Body of pancreas (tissue), 4 donors: ENCODE results near the gene TMPRSS9. TPM values are rescaled to one million over a fixed set of nuclear protein-coding genes. Genes with fewer than 3 reads are reported as not detected.
"Not testable (repeated sequence)": the region's sequence is repeated elsewhere in the genome, so short reads cannot be mapped to it uniquely, and the experiment has no call there.

ENCODE experiments used
- ATAC-seq: fragments of 150-250 bp; one replicate; pipeline ENCODE4 v1.9.1; 2016
- DNase-seq, 4 donors: peaks; one replicate each; pipeline ENCODE4 v3.0.0-alpha.2; 2019
- H3K27ac ChIP-seq, 4 donors: fragments of 200-600 bp; sonication (generic); 1 replicate in 3 of 4; 2 replicates in 1 of 4; pipeline versions ENCODE4 v1.5.1 to v1.6.1; 2016 to 2019; ENCODE audit warnings: mild to moderate bottlenecking in 1 of 4, mixed read lengths in 1 of 4, moderate library complexity in 1 of 4
- H3K27me3 ChIP-seq, 2 donors: fragments of 200-600 bp; sonication (generic); one replicate each; pipeline ENCODE4 v1.6.0; 2016; ENCODE audit warnings: mild to moderate bottlenecking in 1 of 2
- H3K36me3 ChIP-seq, 2 donors: fragments of 200-600 bp; sonication (generic); replicated peaks in 1 of 2; 2 replicates each; pipeline ENCODE4 v1.5.1; 2016; ENCODE audit warnings: low read depth in 2 of 2; ENCODE audit not compliant: insufficient read depth in 1 of 2
- H3K4me1 ChIP-seq: fragments of 200-600 bp; sonication (generic); one replicate; pipeline ENCODE4 v1.6.0; 2016
- H3K4me3 ChIP-seq, 2 donors: fragments of 200-600 bp; sonication (generic); 1 replicate in 1 of 2; 2 replicates in 1 of 2; pipeline ENCODE4 v1.5.1; 2016 to 2019
- H3K9me3 ChIP-seq, 3 donors: fragments of 200-600 bp; sonication (generic); 1 replicate in 2 of 3; 2 replicates in 1 of 3; pipeline ENCODE4 v1.5.1; 2016
- POLR2A ChIP-seq, 3 donors: fragments of 450-650 bp; IDR thresholded peaks; one replicate each; pipeline ENCODE4 v1.6.1; 2016; ENCODE audit warnings: antibody characterized with exemption in 3 of 3, mild to moderate bottlenecking in 2 of 3
- WGBS, 2 donors: methylation state at CpG; one replicate each; pipeline ENCODE4 v1.1.5; 2017; 5-methylcytosine and 5-hydroxymethylcytosine counted together
- intact Hi-C: fragments of 100-400 bp; cut with DNase I; formaldehyde crosslinking; loops from one replicate; pipeline ENCODE4 v1.15.1; 2023
- total RNA-seq, 2 donors: library from RNA; depleted of rRNA; stranded (reverse); fragments of >200 nt; gene quantifications; one replicate each; pipeline ENCODE4 v1.1.0, GENCODE V29; 2016
- TF ChIP-seq, protein P1 (sequence below), 7 experiments: fragments of 450-650 bp in 4 of 7; fragments of 200-600 bp in 3 of 7; sonication (generic) in 3 of 7; IDR thresholded peaks; one replicate each; pipeline ENCODE4 v1.5.1; 2016 to 2019; ENCODE audit warnings: antibody characterized with exemption in 7 of 7

Gene TMPRSS9
- total RNA-seq, 2 donors from 2014 or later: not detected

DNA sequence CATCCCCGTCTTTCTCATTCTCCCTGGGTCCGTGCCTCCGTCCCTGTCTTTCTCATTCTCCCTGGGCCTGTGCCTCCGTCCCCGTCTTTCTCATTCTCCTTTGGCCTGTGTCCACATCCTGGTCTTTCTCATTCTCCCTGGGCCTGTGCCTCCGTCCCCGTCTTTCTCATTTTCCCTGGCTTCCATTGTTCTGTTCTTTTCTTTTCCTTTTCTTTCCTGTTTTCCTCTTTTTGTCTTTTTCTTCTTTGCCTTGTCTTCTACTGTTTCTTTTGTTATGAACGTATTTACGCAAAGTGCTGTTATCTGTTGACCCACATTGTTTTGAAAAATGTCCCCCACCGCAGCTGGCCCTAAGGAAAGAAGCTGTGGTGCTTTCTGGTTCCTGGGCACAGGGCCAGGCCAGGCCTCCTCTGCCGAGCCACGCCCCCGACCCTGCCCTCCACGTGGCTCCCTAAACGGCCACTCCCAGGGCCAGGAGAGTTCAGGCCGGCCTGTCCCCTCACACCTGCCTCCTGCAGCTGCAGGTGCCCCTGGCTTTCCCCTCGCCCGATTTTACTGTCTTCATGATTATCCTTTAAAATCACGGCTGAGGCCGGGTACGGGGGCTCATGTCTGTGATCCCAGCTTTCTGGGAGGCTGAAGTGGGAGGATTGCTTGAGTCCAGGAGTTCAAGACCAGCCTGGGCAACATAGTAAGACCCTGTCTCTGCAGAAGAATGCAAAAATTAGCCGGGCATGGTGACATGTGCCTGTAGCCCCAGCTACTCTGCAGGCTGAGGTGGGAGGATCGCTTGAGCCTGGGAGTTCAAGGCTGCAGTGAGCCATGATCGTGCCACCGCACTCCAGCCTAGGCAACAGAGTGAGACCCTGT is 14.0 kb upstream of the TMPRSS9 start:
- no peaks in the 10 kb centered on the region for H3K4me1 ChIP-seq
- intact Hi-C loops: no loop called here
- no peaks in the 10 kb centered on the region for H3K9me3 ChIP-seq
- no peak overlapping the region for H3K27ac ChIP-seq
- H3K36me3 ChIP-seq: peaks cover 0 to 8% of the 10 kb centered on the region in 2 donors
- TF ChIP-seq, protein P1, sequence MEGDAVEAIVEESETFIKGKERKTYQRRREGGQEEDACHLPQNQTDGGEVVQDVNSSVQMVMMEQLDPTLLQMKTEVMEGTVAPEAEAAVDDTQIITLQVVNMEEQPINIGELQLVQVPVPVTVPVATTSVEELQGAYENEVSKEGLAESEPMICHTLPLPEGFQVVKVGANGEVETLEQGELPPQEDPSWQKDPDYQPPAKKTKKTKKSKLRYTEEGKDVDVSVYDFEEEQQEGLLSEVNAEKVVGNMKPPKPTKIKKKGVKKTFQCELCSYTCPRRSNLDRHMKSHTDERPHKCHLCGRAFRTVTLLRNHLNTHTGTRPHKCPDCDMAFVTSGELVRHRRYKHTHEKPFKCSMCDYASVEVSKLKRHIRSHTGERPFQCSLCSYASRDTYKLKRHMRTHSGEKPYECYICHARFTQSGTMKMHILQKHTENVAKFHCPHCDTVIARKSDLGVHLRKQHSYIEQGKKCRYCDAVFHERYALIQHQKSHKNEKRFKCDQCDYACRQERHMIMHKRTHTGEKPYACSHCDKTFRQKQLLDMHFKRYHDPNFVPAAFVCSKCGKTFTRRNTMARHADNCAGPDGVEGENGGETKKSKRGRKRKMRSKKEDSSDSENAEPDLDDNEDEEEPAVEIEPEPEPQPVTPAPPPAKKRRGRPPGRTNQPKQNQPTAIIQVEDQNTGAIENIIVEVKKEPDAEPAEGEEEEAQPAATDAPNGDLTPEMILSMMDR (IDR thresholded peaks at IDR 0.05): no peak
- no peak for TF ChIP-seq POLR2A (IDR thresholded peaks at IDR 0.05)
- H3K4me3 ChIP-seq: no peak overlapping the region
- DNase-seq: peak in 3 of 4 donors; percentile 61 to 83 (median 72)
- ATAC-seq: peak; percentile 52
- WGBS, 2 donors: 58 to 66% methylated on average over 19 to 25 of the region's 25 CpGs
- no peaks in the 10 kb centered on the region for H3K27me3 ChIP-seq

DNA sequence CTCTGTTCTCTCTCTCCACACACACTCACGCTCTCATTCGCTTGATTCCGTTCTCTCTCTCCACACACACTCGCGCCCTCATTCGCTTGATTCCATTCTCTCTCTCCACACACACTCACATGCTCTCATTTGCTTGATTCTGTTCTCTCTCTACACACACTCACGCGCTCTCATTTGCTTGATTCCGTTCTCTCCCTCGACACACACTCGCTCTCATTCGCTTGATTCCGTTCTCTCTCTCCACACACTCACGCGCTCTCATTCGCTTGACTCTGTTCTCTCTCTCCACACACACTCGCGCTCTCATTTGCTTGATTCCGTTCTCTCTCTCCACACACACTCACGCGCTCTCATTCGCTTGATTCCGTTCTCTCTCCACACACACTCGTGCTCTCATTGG is 10.2 kb upstream of the TMPRSS9 start:
- H3K27me3 ChIP-seq, H3K4me1 ChIP-seq, ATAC-seq, H3K27ac ChIP-seq, H3K36me3 ChIP-seq, H3K4me3 ChIP-seq, H3K9me3 ChIP-seq, intact Hi-C loops, DNase-seq: not testable (repeated sequence)
- WGBS, 2 donors: 90 to 95% methylated on average over 24 of the region's 24 CpGs

DNA sequence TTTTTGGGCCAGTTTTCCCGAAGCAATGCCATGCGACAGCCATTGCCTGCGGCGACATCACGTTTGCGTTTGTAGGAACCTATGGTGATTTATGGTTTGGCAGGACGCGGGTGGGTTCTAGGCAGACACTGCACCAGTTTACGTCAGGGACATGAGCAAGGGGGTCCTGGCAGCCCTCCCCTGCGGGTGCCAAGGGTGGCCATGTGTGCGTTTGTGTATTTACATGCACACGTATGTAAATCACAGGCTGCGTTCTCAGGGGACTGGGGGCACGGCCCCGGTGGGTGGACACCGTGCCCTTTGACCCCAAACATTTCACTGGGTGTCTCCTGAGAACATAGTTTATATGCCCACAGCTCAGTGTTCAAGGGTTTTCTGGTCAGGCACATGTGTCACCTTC is 9.4 kb upstream of the TMPRSS9 start:
- TF ChIP-seq, protein P1 (IDR thresholded peaks at IDR 0.05): no peak
- no peak for TF ChIP-seq POLR2A (IDR thresholded peaks at IDR 0.05)
- WGBS, 2 donors: 89 to 94% methylated on average over 9 to 16 of the region's 16 CpGs
- no peaks in the 10 kb centered on the region for H3K27me3 ChIP-seq
- no peak overlapping the region for H3K4me3 ChIP-seq
- ATAC-seq: no peak
- H3K27ac ChIP-seq: no peak overlapping the region
- H3K36me3 ChIP-seq: no peaks in the 10 kb centered on the region
- no peaks in the 10 kb centered on the region for H3K4me1 ChIP-seq
- no peak for DNase-seq
- intact Hi-C loops: no loop called here
- H3K9me3 ChIP-seq: no peaks in the 10 kb centered on the region

DNA sequence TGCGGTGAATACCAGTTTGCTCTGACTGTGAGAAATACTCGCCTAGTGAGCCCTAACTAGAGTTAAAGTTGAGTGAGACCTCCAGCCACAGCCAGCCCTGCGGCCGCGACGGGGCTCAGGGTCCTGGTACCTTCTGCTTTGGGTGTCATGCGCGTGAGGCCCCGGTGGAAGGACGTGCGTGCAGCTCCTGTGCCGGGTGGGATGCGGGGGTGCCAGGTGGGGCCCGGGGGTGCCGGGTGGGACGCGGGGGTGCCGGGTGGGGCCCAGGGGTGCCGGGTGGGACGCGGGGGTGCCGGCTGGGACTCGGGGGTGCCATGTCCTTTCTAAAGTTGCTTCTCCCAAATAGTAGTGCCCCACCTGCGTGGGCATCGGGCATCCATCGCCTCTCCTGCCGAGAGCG is 8.5 kb upstream of the TMPRSS9 start:
- Histone ChIP-seq H3K9me3 (no peaks in the 10 kb centered on the region), H3K27ac (no peak overlapping the region), H3K27me3 (no peaks in the 10 kb centered on the region), H3K4me1 (no peaks in the 10 kb centered on the region), H3K36me3 (no peaks in the 10 kb centered on the region), H3K4me3 (no peak overlapping the region)
- intact Hi-C loops: no loop called here
- DNase-seq (no peak), ATAC-seq (no peak)
- WGBS, 2 donors: 92% methylated on average over 23 of the region's 28 CpGs; no CpG with 5 or more reads in 1 of the 2 donors
- TF ChIP-seq POLR2A (IDR thresholded peaks at IDR 0.05): no peak
- TF ChIP-seq, protein P1 (IDR thresholded peaks at IDR 0.05): no peak

DNA sequence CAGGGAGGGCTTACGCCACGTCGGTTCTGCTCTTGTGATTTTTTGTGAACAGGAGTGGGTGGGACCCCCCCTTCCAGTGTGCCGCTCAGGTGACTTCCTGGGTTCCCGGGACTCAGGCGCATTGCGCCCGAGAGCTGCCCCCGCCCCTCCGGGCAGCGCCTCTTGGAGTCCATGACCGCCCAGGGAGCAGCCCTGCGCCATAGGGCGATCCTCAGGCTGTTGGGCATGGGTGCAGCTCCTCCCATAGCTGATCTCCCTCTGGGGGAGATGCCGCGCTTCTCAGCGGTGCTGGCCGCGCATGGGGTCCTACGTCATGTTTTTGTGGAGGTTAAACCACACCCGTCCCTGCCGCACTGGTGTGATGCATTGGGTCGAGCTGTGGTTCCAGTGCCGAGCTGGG is 7.9 kb upstream of the TMPRSS9 start:
- H3K4me1 ChIP-seq: no peaks in the 10 kb centered on the region
- H3K9me3 ChIP-seq: no peaks in the 10 kb centered on the region
- no peak overlapping the region for H3K27ac ChIP-seq
- TF ChIP-seq, protein P1 (IDR thresholded peaks at IDR 0.05): no peak
- no peak for TF ChIP-seq POLR2A (IDR thresholded peaks at IDR 0.05)
- H3K4me3 ChIP-seq: no peak overlapping the region
- ATAC-seq (no peak), DNase-seq (no peak)
- intact Hi-C loops: no loop called here
- H3K27me3 ChIP-seq: no peaks in the 10 kb centered on the region
- 70 to 95% methylated on average over 2 to 22 of the region's 24 CpGs for WGBS, 2 donors
- H3K36me3 ChIP-seq: no peaks in the 10 kb centered on the region
